Mesendoderm (in vitro differentiated cells): ENCODE measurements around the gene JAG2.

Source experiments
- DNase-seq: peaks from one replicate; pipeline ENCODE4 v3.0.0; 2013
- H2AK5ac ChIP-seq: 2 replicates; pipeline ENCODE4 v1.6.1; 2013; ENCODE audit warnings: low read length, inconsistent platforms
- H2BK120ac ChIP-seq: 2 replicates; pipeline ENCODE4 v1.6.1; 2013; ENCODE audit warnings: low read depth, mild to moderate bottlenecking, low read length, moderate library complexity, mixed read lengths
- H2BK15ac ChIP-seq: replicated peaks from 2 replicates; pipeline ENCODE4 v1.6.1; 2013; ENCODE audit warnings: low read depth, mild to moderate bottlenecking, moderate library complexity
- H2BK5ac ChIP-seq: 2 replicates; pipeline ENCODE4 v1.6.1; 2013; ENCODE audit warnings: low read length, inconsistent platforms
- H3K18ac ChIP-seq: 2 replicates; pipeline ENCODE4 v1.6.1; 2013; ENCODE audit warnings: mild to moderate bottlenecking, low read length, mixed read lengths
- H3K23ac ChIP-seq: one replicate; pipeline ENCODE4 v1.6.1; 2013; ENCODE audit warnings: low read length
- H3K27ac ChIP-seq: 2 replicates; pipeline ENCODE4 v1.5.1; 2013; ENCODE audit warnings: low read depth, mild to moderate bottlenecking, inconsistent platforms, low read length, moderate library complexity
- H3K27me3 ChIP-seq: 2 replicates; pipeline ENCODE4 v1.6.1; 2013; ENCODE audit warnings: low read length, control low read depth, mild to moderate bottlenecking, inconsistent platforms; ENCODE audit not compliant: insufficient read depth, poor library complexity
- H3K36me3 ChIP-seq: 2 replicates; pipeline ENCODE4 v1.6.1; 2013; ENCODE audit warnings: low read length, inconsistent platforms; ENCODE audit not compliant: control insufficient read depth, insufficient read depth
- H3K4ac ChIP-seq: one replicate; pipeline ENCODE4 v1.6.1; 2013; ENCODE audit warnings: low read depth, mild to moderate bottlenecking, low read length, moderate library complexity
- H3K4me1 ChIP-seq: 2 replicates; pipeline ENCODE4 v1.6.1; 2013; ENCODE audit warnings: low read depth, low read length, inconsistent platforms; ENCODE audit not compliant: control insufficient read depth
- H3K4me2 ChIP-seq: 2 replicates; pipeline ENCODE4 v1.6.1; 2013; ENCODE audit warnings: low read length
- H3K4me3 ChIP-seq: 2 replicates; pipeline ENCODE4 v1.5.1; 2013; ENCODE audit warnings: mild to moderate bottlenecking, low read length
- H3K56ac ChIP-seq: one replicate; pipeline ENCODE4 v1.6.1; 2013; ENCODE audit warnings: low read length
- H3K79me1 ChIP-seq: 2 replicates; pipeline ENCODE4 v1.6.1; 2013; ENCODE audit warnings: low read length, inconsistent platforms
- H3K79me2 ChIP-seq: 2 replicates; pipeline ENCODE4 v1.6.1; 2013; ENCODE audit warnings: mild to moderate bottlenecking, low read length; ENCODE audit not compliant: control insufficient read depth, insufficient read depth
- H3K9ac ChIP-seq: 2 replicates; pipeline ENCODE4 v1.6.1; 2013; ENCODE audit warnings: low read length, inconsistent platforms
- H4K5ac ChIP-seq: one replicate; pipeline ENCODE4 v1.6.1; 2013; ENCODE audit warnings: low read length
- H4K8ac ChIP-seq: one replicate; pipeline ENCODE4 v1.6.1; 2013; ENCODE audit warnings: low read depth, mild to moderate bottlenecking, control low read depth, low read length, moderate library complexity
- WGBS: extraction: QIAGEN DNeasy Blood & Tissue Kit; methylation state at CpG from one replicate; pipeline ENCODE4 v1.1.7; 2013; ENCODE audit warnings: low lambda C conversion rate, missing lambda C conversion rate; ENCODE audit not compliant: insufficient coverage; ENCODE audit errors: extremely low coverage; 5-methylcytosine and 5-hydroxymethylcytosine counted together

Gene JAG2

DNA sequence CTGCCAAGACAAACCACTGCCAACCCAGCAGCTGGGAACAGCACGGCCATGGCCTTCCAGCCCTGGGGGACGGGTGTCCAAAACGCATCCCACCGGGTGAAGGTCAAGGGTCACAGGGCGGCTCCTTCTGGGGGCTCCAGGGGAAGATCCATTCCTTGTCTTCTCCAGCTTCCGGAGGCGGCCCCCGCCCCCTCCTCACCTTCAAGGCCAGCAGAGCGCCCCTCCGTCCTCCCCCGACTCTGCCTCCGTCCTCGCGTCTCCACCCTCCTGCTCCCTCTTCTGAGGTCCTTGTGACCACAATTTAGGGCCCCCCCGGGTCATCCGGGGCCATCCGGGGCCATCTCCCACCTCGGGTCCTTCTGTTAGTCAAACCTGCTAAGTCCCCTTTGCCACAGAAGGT is 16.4 kb upstream of the JAG2 start:
- H2BK15ac ChIP-seq: no peak overlapping the region
- no peaks in the 10 kb centered on the region for H3K36me3 ChIP-seq
- H3K27me3 ChIP-seq: no peaks in the 10 kb centered on the region
- WGBS: no CpG with 5 or more reads among the region's 18 CpGs
- no peak for DNase-seq
- no peak overlapping the region for H3K27ac ChIP-seq
- no peak overlapping the region for H2AK5ac ChIP-seq
- H4K5ac ChIP-seq: no peak overlapping the region
- H3K4ac ChIP-seq: no peak overlapping the region
- H4K8ac ChIP-seq: no peak overlapping the region
- H2BK5ac ChIP-seq: no peak overlapping the region
- H3K4me2 ChIP-seq: no peak overlapping the region
- no peaks in the 10 kb centered on the region for H3K79me2 ChIP-seq
- H3K4me3 ChIP-seq: no peak overlapping the region
- H3K4me1 ChIP-seq: no peaks in the 10 kb centered on the region
- no peak overlapping the region for H3K56ac ChIP-seq
- no peak overlapping the region for H3K9ac ChIP-seq
- no peak overlapping the region for H3K18ac ChIP-seq
- no peaks in the 10 kb centered on the region for H3K79me1 ChIP-seq
- H2BK120ac ChIP-seq: no peak overlapping the region
- H3K23ac ChIP-seq: no peak overlapping the region

DNA sequence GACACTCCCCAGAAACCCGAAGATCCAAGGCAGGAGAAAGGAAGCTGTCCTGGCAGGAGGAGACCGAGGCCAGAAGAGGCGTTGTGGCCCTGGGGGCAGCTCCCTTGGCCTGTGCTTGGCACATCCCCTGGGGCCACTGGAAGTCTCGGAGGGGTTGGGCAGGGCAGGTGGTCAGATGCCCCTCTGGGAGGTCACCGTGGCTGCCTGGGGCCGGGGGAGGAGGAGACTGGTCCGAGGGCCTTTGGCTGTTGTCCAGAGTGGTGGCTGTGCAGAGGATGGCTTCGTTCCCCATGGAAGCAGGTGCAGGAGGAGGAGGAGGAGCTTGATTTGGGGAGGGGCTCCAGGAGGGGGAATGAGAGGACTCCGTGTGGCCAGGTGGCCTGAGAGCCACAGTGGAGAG is 15.9 kb upstream of the JAG2 start:
- H3K4me1 ChIP-seq: no peaks in the 10 kb centered on the region
- H3K4me3 ChIP-seq: no peak overlapping the region
- H3K9ac ChIP-seq: no peak overlapping the region
- no peak overlapping the region for H3K4ac ChIP-seq
- no peaks in the 10 kb centered on the region for H3K36me3 ChIP-seq
- no peak overlapping the region for H2BK5ac ChIP-seq
- H2BK120ac ChIP-seq: no peak overlapping the region
- H3K79me1 ChIP-seq: no peaks in the 10 kb centered on the region
- WGBS: no CpG with 5 or more reads among the region's 9 CpGs
- no peak overlapping the region for H2AK5ac ChIP-seq
- H3K79me2 ChIP-seq: no peaks in the 10 kb centered on the region
- H3K27me3 ChIP-seq: no peaks in the 10 kb centered on the region
- no peak overlapping the region for H4K8ac ChIP-seq
- no peak overlapping the region for H3K56ac ChIP-seq
- no peak overlapping the region for H3K23ac ChIP-seq
- no peak for DNase-seq
- H3K4me2 ChIP-seq: no peak overlapping the region
- H3K18ac ChIP-seq: no peak overlapping the region
- H3K27ac ChIP-seq: no peak overlapping the region
- H4K5ac ChIP-seq: no peak overlapping the region
- H2BK15ac ChIP-seq: no peak overlapping the region

DNA sequence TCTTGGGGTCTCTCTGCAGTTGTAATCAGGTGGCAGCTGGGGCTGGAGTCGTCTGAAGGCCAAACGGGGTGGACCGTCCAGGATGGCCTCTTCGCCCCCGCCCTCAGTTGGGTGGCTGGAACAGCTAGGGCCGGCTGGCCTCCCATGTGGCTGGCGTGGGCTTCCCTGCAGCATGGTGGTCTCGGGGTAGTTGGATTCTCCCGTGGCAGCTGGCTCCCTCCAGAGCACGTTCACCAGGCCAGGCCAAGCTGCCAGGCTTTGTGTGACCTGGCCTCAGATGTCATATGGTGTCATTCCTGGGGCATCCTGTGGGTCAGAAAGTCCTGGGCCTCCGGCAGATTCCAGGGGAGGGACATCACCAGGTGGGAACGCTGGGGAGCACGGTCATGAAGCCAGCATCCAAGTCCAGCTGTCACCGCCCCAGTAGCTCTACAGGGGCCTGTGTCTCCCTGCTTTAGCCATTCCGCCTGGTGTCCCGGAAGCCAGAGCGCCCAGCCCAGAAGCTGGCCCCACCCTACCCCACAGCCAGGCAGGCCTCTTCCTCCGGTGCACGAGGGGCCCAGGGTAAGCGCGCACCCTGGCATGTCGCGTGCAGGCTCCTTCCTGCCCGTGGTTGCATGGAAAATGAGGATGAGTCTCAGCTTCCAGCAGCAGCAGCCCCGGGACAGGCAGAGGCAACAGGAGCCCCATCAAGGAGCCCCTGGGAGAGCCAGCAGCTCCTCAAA is 13.9 kb upstream of the JAG2 start:
- H2AK5ac ChIP-seq: no peak overlapping the region
- H2BK15ac ChIP-seq: no peak overlapping the region
- H3K4me3 ChIP-seq: no peak overlapping the region
- H3K79me1 ChIP-seq: no peaks in the 10 kb centered on the region
- H2BK5ac ChIP-seq: no peak overlapping the region
- H3K36me3 ChIP-seq: no peaks in the 10 kb centered on the region
- H3K27ac ChIP-seq: no peak overlapping the region
- H3K23ac ChIP-seq: no peak overlapping the region
- no peak overlapping the region for H3K56ac ChIP-seq
- no peaks in the 10 kb centered on the region for H3K4me1 ChIP-seq
- H4K8ac ChIP-seq: no peak overlapping the region
- no peak overlapping the region for H4K5ac ChIP-seq
- H2BK120ac ChIP-seq: no peak overlapping the region
- H3K4ac ChIP-seq: no peak overlapping the region
- WGBS: no CpG with 5 or more reads among the region's 25 CpGs
- no peak overlapping the region for H3K9ac ChIP-seq
- DNase-seq: no peak
- H3K27me3 ChIP-seq: no peaks in the 10 kb centered on the region
- no peak overlapping the region for H3K18ac ChIP-seq
- H3K79me2 ChIP-seq: no peaks in the 10 kb centered on the region
- H3K4me2 ChIP-seq: no peak overlapping the region

DNA sequence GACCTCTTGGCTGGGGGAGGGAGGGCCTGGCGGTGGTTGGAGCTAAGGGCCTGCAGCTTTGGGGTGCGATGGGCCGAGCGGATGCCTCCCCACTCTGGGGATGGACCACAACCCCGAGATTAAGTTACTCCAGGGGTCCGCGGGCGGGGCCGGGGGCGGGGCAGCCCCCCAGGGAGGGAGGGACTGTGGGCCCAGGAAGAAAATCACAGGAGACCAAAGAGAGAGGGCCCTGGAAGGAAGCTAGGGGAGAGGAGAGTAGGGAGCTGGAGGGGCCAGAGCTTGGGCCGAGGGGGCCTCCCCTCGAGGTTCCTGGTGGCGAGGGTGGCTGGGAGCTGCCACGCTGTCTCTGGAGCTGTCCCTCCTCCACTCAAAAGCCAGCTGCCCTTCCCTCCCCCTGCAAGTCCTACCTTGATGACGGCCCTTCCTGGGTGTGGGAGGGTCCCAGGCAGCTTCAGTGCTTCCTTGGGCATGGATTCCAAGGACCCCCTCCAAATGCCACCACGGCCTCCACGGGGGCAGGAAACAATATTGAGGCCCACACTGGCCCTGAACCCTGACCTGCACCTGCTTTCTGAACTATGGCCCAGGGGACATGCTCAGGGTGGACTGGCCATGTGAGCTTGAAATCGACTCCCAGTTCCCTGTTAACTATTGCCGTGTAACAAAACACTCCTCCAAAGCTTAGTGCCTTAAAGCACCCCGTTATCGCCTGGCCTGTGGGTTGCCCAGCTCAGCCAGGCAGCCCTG is 13.1 kb upstream of the JAG2 start:
- H3K4ac ChIP-seq: no peak overlapping the region
- no peak overlapping the region for H3K4me3 ChIP-seq
- H3K56ac ChIP-seq: no peak overlapping the region
- H3K27me3 ChIP-seq: no peaks in the 10 kb centered on the region
- no peak overlapping the region for H3K23ac ChIP-seq
- no peak overlapping the region for H2BK15ac ChIP-seq
- DNase-seq: no peak
- H2BK120ac ChIP-seq: no peak overlapping the region
- no peaks in the 10 kb centered on the region for H3K36me3 ChIP-seq
- H3K79me2 ChIP-seq: no peaks in the 10 kb centered on the region
- H3K4me2 ChIP-seq: no peak overlapping the region
- no peak overlapping the region for H2AK5ac ChIP-seq
- no CpG with 5 or more reads among the region's 21 CpGs for WGBS
- no peak overlapping the region for H2BK5ac ChIP-seq
- no peak overlapping the region for H4K8ac ChIP-seq
- no peak overlapping the region for H3K27ac ChIP-seq
- H3K79me1 ChIP-seq: no peaks in the 10 kb centered on the region
- no peak overlapping the region for H3K18ac ChIP-seq
- H3K9ac ChIP-seq: no peak overlapping the region
- no peaks in the 10 kb centered on the region for H3K4me1 ChIP-seq
- H4K5ac ChIP-seq: no peak overlapping the region

DNA sequence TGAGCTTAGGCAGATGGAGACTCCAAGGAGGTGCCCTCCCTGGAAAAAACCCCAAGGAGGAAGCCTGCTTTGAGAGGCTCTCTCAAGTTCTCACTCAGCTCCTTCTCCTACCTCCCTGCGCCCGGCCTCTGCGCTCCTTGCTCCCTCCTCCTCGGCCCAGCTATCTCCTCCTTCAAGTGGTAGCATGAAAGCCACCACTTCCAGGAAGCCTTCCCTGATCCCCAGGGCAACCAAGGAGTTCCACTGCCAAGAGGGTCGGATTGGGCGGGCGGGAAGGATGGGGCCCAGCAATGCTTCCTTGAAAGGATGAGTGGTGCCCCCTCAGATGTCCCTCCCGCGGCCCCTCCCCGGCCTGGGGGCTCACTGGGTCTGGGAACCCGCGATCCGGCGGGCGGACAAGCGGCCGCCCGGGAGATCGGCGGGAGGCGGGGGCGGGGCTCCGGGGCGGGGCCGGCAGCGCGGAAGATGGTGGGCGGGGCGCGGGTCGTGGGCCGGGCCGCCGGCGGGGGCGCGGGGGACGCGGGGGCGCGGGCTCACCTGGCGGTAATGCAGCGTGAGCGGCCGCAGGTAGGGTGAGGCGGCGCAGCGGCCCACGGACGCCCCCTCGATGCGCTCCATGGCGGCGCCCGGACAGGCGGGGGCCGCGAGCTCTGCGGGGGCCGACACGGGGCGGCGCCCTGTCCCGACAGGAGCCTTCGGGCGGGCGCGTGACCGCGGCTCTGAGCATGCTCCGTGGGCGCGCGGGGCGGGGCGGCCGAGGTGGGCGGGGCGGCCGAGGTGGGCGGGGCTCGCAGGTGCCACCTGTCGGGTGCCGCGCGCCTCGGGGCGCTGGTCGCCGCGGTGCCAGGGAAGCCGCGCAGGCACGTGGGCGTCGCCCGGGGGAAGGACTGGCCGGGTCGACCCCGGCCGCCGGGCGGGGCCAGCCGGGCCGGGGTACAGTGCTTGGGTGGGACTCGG is 12.3 kb upstream of the JAG2 start, which contains the start of gene NUDT14:
TSS of gene NUDT14 (minus strand) at position 721 of the 957 bp plus-strand sequence. CDS start at position 618, 103 bp downstream.
- Histone ChIP-seq H3K4me1 (no peaks in the 10 kb centered on the region), H3K23ac (no peak within 1 kb of the TSS), H3K27ac (no peak within 1 kb of the TSS), H2AK5ac (no peak within 1 kb of the TSS), H3K9ac (peak within 1 kb of the TSS; percentile 58), H3K27me3 (no peaks in the 10 kb centered on the region), H2BK120ac (no peak within 1 kb of the TSS), H3K4me2 (peak within 1 kb of the TSS; percentile 64), H3K79me2 (no peaks in the 10 kb centered on the region), H3K4me3 (peak within 1 kb of the TSS; percentile 28), H2BK5ac (no peak within 1 kb of the TSS), H4K8ac (no peak within 1 kb of the TSS), H3K36me3 (no peaks in the 10 kb centered on the region), H3K79me1 (no peaks in the 10 kb centered on the region), H3K56ac (peak within 1 kb of the TSS; percentile 80), H3K18ac (peak within 1 kb of the TSS; percentile 45), H3K4ac (no peak within 1 kb of the TSS), H2BK15ac (no peak within 1 kb of the TSS), H4K5ac (no peak within 1 kb of the TSS)
- peak; percentile 67 for DNase-seq
- no CpG with 5 or more reads among the region's 106 CpGs for WGBS
